ENCODE results near the gene SUPT3H.
"Not testable (repeated sequence)": the region's sequence is repeated elsewhere in the genome, so short reads cannot be mapped to it uniquely, and the experiment has no call there.

SUPT3H gene

DNA sequence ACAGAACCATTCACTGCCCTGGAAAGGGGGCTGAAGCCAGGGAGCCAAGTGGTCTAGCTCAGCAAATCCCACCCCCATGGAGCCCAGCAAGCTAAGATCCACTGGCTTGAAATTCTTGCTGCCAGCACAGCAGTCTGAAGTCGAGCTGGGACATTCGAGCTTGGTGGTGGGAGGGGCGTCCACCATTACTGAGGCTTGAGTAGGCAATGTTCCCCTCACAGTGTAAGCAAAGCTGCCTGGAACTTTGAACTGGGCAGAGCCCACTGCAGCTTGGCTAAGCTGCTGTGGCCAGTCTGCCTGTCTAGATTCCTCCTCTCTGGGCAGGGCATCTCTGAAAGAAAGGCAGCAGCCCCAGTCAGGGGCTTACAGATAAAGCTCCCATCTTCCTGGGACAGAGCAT lies 498.7 kb downstream of the SUPT3H start:
- DNase-seq (ENCODE audit: low read depth) = not testable (repeated sequence)

GRCh38 chr6:44876638-44877037 lies 501.1 kb downstream of the SUPT3H start:
- not testable (repeated sequence) for DNase-seq (ENCODE audit: low read depth)

DNA sequence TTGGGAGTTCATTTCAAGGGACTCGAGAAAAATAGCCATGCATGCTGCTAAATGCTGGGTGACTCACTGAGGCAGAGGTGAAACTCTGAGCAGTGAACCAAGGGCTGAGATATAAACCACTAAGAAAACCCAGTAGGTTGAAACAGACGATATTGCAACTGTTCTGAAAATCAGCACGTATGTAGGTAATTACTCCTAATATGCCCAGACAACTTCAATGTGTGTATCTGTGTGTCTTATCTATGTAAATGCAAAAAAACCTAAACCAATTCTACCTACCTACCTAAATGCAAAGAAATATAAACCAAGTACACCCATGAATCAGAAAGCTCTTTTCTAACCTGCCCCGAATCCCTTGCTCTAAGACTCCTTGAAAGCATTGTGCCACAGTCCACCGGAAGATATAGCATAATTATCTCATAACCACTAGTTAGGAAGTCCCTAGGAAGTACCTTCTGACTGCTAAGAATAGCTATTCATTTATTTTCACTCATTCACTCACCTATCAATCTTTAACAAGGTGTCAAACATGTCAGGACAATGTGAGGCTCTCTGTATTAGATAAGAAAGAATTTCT lies 508.3 kb downstream of the SUPT3H start:
- no peak for DNase-seq (ENCODE audit: low read depth)

GRCh38 chr6:44868910-44869309 lies 508.8 kb downstream of the SUPT3H start:
- DNase-seq (ENCODE audit: low read depth) = no peak

DNA sequence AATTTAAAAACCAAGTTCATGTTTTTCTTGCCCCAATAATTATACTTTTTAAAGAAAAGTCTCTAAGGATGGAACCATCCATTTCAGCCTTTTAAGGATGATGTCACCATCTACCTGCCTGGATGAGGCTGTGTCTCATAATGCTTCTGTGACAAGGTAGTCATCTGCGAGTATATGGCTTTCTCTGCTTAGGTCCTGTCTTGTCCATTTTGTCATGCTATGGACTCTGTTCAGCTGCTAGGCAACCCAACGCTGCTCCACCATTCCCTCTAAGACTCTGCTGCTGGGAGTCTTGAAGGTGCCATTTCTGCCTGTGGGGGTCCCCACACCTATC lies 509.4 kb downstream of the SUPT3H start:
- no peak for DNase-seq (ENCODE audit: low read depth)

GRCh38 chr6:44867571-44868334 lies 510.0 kb downstream of the SUPT3H start:
- no peak for DNase-seq (ENCODE audit: low read depth)

DNA sequence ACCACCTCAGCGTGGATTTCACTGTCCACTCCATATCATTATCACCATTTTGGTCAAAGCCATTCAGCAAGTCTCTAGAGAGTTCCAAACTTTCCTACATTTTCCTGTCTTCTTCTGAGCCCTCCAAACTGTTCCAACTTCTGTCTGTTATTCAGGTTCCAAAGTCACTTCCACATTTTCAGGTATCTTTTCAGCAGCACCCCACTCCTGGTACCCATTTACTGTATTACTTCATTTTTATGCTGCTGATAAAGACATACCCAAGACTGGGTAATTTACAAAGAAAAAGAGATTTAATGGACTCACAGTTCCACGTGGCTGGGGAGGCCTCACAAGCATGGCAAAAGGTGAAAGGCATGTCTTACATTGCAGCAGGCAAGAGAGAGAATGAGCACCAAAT lies 512.5 kb downstream of the SUPT3H start:
- not testable (repeated sequence) for DNase-seq (ENCODE audit: low read depth)

GRCh38 chr6:44859901-44860410 lies 517.8 kb downstream of the SUPT3H start:
- no peak for DNase-seq (ENCODE audit: low read depth)

GRCh38 chr6:44858998-44859397 lies 518.7 kb downstream of the SUPT3H start:
- DNase-seq (ENCODE audit: low read depth) = no peak

DNA sequence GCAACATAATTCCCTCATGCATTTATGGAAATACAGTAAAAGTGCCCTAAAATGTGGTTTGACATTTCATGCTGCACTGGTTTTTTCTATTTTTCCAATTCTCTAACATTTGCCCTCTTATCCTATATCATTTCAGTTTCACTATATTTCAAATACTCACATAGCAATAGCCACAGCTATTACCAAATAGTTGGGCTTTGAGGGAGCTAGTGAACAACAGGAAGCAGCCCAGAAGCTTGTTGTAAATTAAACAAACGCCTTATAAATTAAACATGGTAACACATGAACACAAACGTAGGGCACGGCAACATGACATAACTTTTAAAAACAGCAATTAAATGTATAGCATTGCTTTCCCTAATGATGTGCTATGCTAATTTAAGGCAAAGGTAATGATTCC lies 521.3 kb downstream of the SUPT3H start:
- no peak for DNase-seq (ENCODE audit: low read depth)

DNA sequence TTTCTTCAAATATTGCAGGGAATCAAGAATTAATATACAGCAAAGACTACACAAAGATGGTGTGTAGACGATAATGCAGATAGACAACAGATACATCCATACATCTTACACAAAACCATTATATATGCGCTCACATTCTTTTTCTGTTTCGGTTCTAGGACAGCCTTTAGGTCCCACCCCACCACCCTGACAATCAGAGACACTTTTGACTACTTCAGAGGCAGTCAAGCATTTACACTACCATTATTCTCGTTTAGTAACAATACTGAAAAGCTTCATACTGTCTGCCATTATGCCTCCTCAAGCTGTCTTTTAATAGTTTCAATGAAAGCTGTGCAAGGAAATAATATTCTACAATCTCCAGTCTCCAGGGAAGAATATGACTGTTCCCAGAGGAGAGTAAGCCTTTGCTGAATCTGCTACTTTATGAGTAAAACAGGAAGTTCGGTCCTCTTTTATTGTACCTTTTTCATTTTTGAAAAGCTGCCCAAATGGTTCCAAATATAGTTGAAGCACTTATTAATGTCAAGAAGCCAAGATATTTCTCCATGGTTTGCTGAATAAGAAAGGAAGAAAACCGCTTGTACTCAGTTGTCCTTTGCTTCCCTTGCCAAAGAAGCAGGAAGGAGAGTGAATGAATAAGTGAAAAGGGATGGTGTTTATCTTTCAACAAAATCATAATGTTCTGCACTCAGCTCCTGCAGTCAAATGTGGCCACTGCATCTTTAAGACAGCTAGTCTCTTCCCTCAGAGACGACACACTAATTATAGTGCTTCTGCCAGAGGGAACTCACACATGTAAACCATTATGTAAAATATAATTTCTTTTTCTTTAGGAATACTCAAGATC lies 521.9 kb downstream of the SUPT3H start:
- DNase-seq (ENCODE audit: low read depth) = peak; percentile 35

- DNase-seq (ENCODE audit: low read depth) = no peak
Observed at GRCh38 chr6:44854712-44855443, 522.9 kb downstream of the SUPT3H start.

DNA sequence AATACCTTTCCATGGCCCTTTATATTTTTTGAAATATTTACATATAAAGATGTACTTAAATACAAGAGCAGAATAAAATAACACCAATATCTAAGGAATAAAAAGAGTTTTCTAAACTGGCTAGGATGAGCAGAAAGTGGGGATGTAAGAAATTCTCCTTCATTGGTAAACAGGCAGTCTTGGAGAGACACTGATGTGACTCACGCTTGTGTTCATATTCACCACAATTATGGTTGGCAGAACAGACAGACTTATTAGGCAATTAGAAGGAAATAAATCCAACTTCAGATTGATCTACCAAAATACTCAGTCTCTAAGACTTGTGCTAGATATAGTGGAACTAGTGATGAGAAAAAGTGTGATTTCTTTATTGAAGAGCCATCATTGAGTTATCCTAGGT lies 526.6 kb downstream of the SUPT3H start:
- DNase-seq (ENCODE audit: low read depth) = no peak

GRCh38 chr6:44850312-44850711 lies 527.4 kb downstream of the SUPT3H start:
- no peak for DNase-seq (ENCODE audit: low read depth)

DNA sequence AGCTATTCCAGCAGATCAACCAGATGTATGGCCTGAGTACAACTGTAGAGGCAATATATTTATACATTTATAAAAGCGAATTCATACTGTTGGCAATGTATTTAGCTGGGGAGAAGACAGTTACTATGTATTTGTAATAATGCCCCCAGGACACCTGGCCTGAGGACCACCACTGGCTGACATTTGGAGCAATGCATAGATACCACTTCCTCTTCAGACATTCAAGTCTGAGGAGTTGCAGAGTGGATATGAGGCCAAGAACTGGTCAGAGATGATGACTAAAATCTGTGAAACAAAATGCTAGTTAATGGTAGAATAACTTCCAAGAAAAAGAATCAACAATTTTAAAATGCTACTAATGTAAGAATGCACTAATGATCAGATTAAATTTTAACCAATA lies 527.9 kb downstream of the SUPT3H start:
- DNase-seq (ENCODE audit: low read depth) = no peak

- no peak for DNase-seq (ENCODE audit: low read depth)
Observed at GRCh38 chr6:44843734-44844133, 534.0 kb downstream of the SUPT3H start.

DNA sequence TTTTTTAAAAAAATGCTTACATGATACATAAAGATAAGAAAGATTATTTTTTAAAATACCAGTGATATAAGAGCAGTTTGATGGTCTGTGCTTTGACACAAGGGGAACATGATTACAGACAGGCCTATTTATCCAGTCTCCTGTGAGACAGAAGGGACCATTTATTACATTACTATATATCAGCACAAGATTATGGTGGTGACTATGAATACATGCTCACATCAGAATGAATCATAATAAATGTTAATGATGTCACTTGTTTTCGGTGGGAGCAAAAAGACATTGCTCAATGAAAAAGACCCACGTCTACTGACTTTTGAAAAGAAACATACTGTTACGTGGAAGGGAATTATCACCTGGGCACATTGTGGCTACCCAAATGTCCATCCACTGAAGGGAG lies 535.1 kb downstream of the SUPT3H start:
- DNase-seq (ENCODE audit: low read depth) = no peak

DNA sequence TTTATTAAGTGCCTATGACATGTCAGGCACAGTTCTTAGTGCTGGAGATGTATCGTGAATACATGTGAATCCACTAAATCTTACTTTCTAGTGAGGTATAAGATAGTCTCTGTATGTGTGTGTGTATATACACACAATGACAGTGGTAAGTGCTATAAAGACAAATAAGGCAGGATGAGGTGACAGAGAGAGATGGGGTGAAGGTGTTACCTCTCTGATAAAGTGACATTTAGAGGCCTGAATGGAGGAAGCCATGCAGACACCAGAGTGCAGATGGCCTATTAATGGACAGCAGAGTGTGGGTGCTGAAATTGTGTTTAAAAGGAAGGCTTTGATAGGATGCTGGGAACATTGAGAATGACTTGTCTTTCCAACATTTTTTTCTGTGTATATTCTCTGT lies 535.9 kb downstream of the SUPT3H start:
- no peak for DNase-seq (ENCODE audit: low read depth)

- DNase-seq (ENCODE audit: low read depth) = no peak
Observed at GRCh38 chr6:44837741-44838140, 540.0 kb downstream of the SUPT3H start.

DNA sequence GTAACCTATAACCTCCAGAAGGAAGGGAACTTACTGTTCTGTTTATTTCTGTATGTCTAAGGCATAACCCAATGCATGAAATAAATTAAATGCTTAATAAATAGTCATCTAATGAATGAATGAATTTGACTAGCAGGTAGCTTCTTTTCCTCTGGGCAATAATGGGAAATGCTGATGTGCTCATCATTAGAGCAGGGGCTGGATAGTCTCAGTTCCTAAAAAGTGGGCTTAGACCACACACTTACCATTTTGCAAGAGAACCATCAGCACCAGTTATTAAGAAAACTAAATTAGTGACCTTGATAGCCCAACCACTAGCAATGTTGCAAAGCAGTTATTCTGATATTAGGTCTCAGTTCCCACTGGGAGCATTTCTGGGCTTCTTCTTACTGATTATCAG lies 540.5 kb downstream of the SUPT3H start:
- DNase-seq (ENCODE audit: low read depth) = no peak

GRCh38 chr6:44833248-44833647 lies 544.5 kb downstream of the SUPT3H start:
- no peak for DNase-seq (ENCODE audit: low read depth)

- DNase-seq (ENCODE audit: low read depth) = no peak
Observed at GRCh38 chr6:44831002-44831610, 546.6 kb downstream of the SUPT3H start.
